CD4-positive, alpha-beta T cell (primary cell): Measurements from ENCODE around the gene SMURF2. TPM values are rescaled to one million over a fixed set of nuclear protein-coding genes. Genes with fewer than 3 reads are reported as not detected.

ENCODE experiments used
- ATAC-seq: fragments of 200-7000 bp; cut with Tn5 transposase; one replicate; pipeline ENCODE4 v1.10.0; 2022; ENCODE audit warnings: mild to moderate bottlenecking; ENCODE audit not compliant: poor library complexity
- CTCF ChIA-PET: fragments of 350-600 bp; sonication (Branson Sonifier 250); formaldehyde crosslinking; loops from one replicate; lab custom pipeline; 2021; ENCODE audit warnings: antibody characterized with exemption, inconsistent platforms; lab: Charles Lee
- POLR2A ChIA-PET: fragments of 350-600 bp; sonication (Branson Sonifier 250); formaldehyde crosslinking; loops from one replicate; lab custom pipeline; 2021; ENCODE audit warnings: antibody characterized with exemption, inconsistent platforms; lab: Charles Lee
- DNase-seq, 14 experiments: peaks; one replicate each; pipeline ENCODE4 v3.0.0-alpha.2; 2013 to 2020; ENCODE audit warnings: mixed read lengths in 2 of 14
- H3K27ac ChIP-seq, 2 donors: one replicate each; pipeline versions ENCODE4 v1.5.1 to v1.7.0; 2013; ENCODE audit warnings: low read length in 2 of 2, low read depth in 1 of 2, mild to moderate bottlenecking in 1 of 2
- H3K27me3 ChIP-seq, 2 experiments: 1 replicate in 1 of 2; 2 replicates in 1 of 2; pipeline versions ENCODE4 v1.6.1 to v1.7.0; 2013; ENCODE audit warnings: low read length in 2 of 2, control low read depth in 1 of 2, mild to moderate bottlenecking in 1 of 2, moderate library complexity in 1 of 2; ENCODE audit not compliant: insufficient read depth in 2 of 2, control insufficient read depth in 1 of 2
- H3K36me3 ChIP-seq: one replicate; pipeline ENCODE4 v1.6.1; 2013; ENCODE audit warnings: low read length, control low read depth; ENCODE audit not compliant: insufficient read depth
- H3K4me1 ChIP-seq: one replicate; pipeline ENCODE4 v1.6.1; 2013; ENCODE audit warnings: low read length, control low read depth; ENCODE audit not compliant: insufficient read depth
- H3K4me3 ChIP-seq: one replicate; pipeline ENCODE4 v1.5.1; 2013; ENCODE audit warnings: mild to moderate bottlenecking, low read length, moderate library complexity
- H3K9me3 ChIP-seq, 2 experiments: 1 replicate in 1 of 2; 2 replicates in 1 of 2; pipeline versions ENCODE4 v1.6.1 to v1.7.0; 2013; ENCODE audit warnings: low read length in 2 of 2, mild to moderate bottlenecking in 2 of 2, control low read depth in 1 of 2, moderate library complexity in 1 of 2; ENCODE audit not compliant: control insufficient read depth in 1 of 2, insufficient read depth in 1 of 2
- H3K27ac Mint-ChIP-seq: one replicate; pipeline ENCODE4 v1.8.0; 2020; ENCODE audit warnings: mixed read lengths
- H3K27me3 Mint-ChIP-seq: one replicate; pipeline ENCODE4 v1.8.0; 2021; ENCODE audit warnings: mixed read lengths
- H3K36me3 Mint-ChIP-seq: one replicate; pipeline ENCODE4 v1.8.0; 2021; ENCODE audit warnings: low read depth, mixed read lengths
- H3K4me1 Mint-ChIP-seq: one replicate; pipeline ENCODE4 v1.8.0; 2021; ENCODE audit warnings: low read depth, mixed read lengths
- H3K4me3 Mint-ChIP-seq: one replicate; pipeline ENCODE4 v1.8.0; 2020; ENCODE audit warnings: mild to moderate bottlenecking, mixed read lengths
- H3K9me3 Mint-ChIP-seq: one replicate; pipeline ENCODE4 v1.8.0; 2020; ENCODE audit warnings: mixed read lengths
- CTCF ChIP-seq: fragments of 200-600 bp; IDR thresholded peaks from one replicate; pipeline ENCODE4 v1.8.0; 2022; ENCODE audit warnings: antibody characterized with exemption, mild to moderate bottlenecking
- intact Hi-C, 2 experiments: fragments of 100-400 bp; cut with DNase I in 1 of 2; cut with micrococcal nuclease in 1 of 2; formaldehyde crosslinking; loops; one replicate each; pipeline versions ENCODE4 v1.15.1 to v1.9.0; 2023 to 2025; cut with DNase I, micrococcal nuclease
- total RNA-seq, 174 experiments: library from RNA in 2 of 174; stranded (reverse) in 2 of 174; gene quantifications; one replicate each; pipeline ENCODE4 v1.2.3 and lab custom pipeline; 2021 to 2026

SMURF2 gene
- total RNA-seq, 2 experiments from 2014 or later = 28.0 to 29.7 TPM

DNA sequence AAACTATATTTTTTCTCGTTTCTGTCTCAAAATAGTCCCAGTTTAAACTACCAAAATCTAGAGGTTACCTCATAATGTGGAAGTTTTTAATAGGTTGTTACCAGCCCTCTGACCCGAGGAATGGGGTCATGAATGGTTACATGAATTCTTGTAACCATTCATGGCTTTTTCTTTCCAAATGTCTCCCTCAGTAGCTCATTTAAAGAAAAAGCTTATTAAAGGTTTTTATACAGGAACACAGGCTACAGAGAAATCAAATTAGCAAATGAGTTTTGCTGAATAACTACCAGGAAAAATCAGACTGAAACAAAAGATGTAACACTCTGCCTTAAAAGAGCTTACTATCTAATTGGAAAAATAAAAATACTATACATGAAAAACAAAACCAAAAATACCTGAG, 63.4 kb downstream of the SMURF2 start:
- Histone ChIP-seq H3K9me3 (no peaks in the 10 kb centered on the region), H3K27me3 (no peaks in the 10 kb centered on the region), H3K4me3 (no peak overlapping the region), H3K36me3 (peaks cover 23% of the 10 kb centered on the region), H3K27ac (no peak overlapping the region), H3K4me1 (peaks cover 10% of the 10 kb centered on the region)
- peak overlapping the region; percentile 76 for H3K4me3 Mint-ChIP-seq
- intact Hi-C loops = loop anchor here (2.0 to 5.0 kb wide), 2 partner anchors 16 to 39 kb away; no protein-coding TSS in a partner anchor
- POLR2A ChIA-PET = interaction anchor here (1.2 to 2.4 kb wide), 3 partner anchors 50 to 110 kb away, joined by 3 to 18 read pairs (median 5); partner anchors contain the start of genes CEP95 and DDX5
- CTCF ChIA-PET = no interaction called here
- peaks cover 34% of the 10 kb centered on the region for H3K36me3 Mint-ChIP-seq
- ATAC-seq (no peak), DNase-seq (no peak)
- peak overlapping the region; percentile 90 for H3K27ac Mint-ChIP-seq
- H3K9me3 Mint-ChIP-seq = no peaks in the 10 kb centered on the region
- H3K27me3 Mint-ChIP-seq = no peaks in the 10 kb centered on the region
- peaks cover 42% of the 10 kb centered on the region for H3K4me1 Mint-ChIP-seq
- no peak for TF ChIP-seq CTCF

GRCh38 chr17:64596988-64597387, 65.1 kb downstream of the SMURF2 start:
- no peak for TF ChIP-seq CTCF
- no peaks in the 10 kb centered on the region for H3K9me3 ChIP-seq
- ATAC-seq = no peak
- peaks cover 40% of the 10 kb centered on the region for H3K36me3 ChIP-seq
- DNase-seq = no peak
- Mint-ChIP-seq H3K4me3 (no peak overlapping the region), H3K27me3 (no peaks in the 10 kb centered on the region), H3K27ac (peak overlapping the region; percentile 24), H3K9me3 (no peaks in the 10 kb centered on the region), H3K36me3 (peaks cover 44% of the 10 kb centered on the region), H3K4me1 (peaks cover 42% of the 10 kb centered on the region)
- ChIA-PET CTCF (no interaction called here), POLR2A (no interaction called here)
- H3K27ac ChIP-seq = no peak overlapping the region
- peaks cover 10% of the 10 kb centered on the region for H3K4me1 ChIP-seq
- no peaks in the 10 kb centered on the region for H3K27me3 ChIP-seq
- H3K4me3 ChIP-seq = no peak overlapping the region
- intact Hi-C loops = loop anchor here in 1 of 2 experiments (5.0 kb wide), 1 partner anchor 40 kb away; no protein-coding TSS in a partner anchor

DNA sequence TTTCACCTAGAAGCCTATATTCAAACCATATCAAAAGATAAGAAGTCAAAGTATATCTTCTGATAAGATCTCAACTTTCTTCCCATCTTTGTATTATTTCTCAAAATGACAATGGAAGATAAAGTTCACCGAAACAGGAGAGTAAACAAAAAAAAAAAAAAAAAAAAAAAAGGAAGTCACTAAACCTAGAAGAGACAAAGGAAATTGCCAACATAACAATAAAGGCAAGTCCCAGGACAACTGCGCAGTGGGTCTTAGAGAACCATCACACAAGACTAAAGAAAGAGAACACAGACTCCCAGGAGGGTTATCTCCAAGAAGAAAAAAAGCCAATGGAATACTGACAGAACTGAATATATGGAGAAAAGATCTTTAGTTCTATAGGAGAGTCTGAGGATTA, 65.7 kb downstream of the SMURF2 start:
- intact Hi-C loops = loop anchor here in 1 of 2 experiments (5.0 kb wide), 1 partner anchor 41 kb away; no protein-coding TSS in a partner anchor
- ATAC-seq (no peak), DNase-seq (no peak)
- Mint-ChIP-seq H3K9me3 (no peaks in the 10 kb centered on the region), H3K36me3 (peaks cover 50% of the 10 kb centered on the region), H3K27me3 (no peaks in the 10 kb centered on the region), H3K27ac (peak overlapping the region; percentile 24), H3K4me3 (no peak overlapping the region), H3K4me1 (peaks cover 37% of the 10 kb centered on the region)
- H3K9me3 ChIP-seq = no peaks in the 10 kb centered on the region
- no peaks in the 10 kb centered on the region for H3K27me3 ChIP-seq
- H3K4me1 ChIP-seq = peaks cover 10% of the 10 kb centered on the region
- ChIA-PET POLR2A (interaction anchor here (0.6 kb wide), 1 partner anchor 62 kb away, joined by 3 read pairs; no protein-coding TSS in a partner anchor), CTCF (no interaction called here)
- peaks cover 45% of the 10 kb centered on the region for H3K36me3 ChIP-seq
- no peak overlapping the region for H3K4me3 ChIP-seq
- no peak overlapping the region for H3K27ac ChIP-seq
- no peak for TF ChIP-seq CTCF
